OCI-LY7 (cell line): ENCODE results near the gene KIF1A.

Experiments used
- EZH2phosphoT487 ChIP-seq: fragments of 200-600 bp; sonication (generic); IDR thresholded peaks from 2 replicates; pipeline ENCODE4 v1.6.1; 2018; ENCODE audit warnings: low read depth, borderline replicate concordance, mild to moderate bottlenecking, mixed run types, antibody characterized with exemption, low read length, moderate library complexity, mixed read lengths
- TF ChIP-seq, protein P1 (sequence below): fragments of 200-600 bp; sonication (generic); conservative IDR thresholded peaks from 2 replicates; pipeline ENCODE4 v1.5.1; 2014; ENCODE audit warnings: mild to moderate bottlenecking, antibody characterized with exemption, low read length, moderate library complexity, mixed read lengths

DNA sequence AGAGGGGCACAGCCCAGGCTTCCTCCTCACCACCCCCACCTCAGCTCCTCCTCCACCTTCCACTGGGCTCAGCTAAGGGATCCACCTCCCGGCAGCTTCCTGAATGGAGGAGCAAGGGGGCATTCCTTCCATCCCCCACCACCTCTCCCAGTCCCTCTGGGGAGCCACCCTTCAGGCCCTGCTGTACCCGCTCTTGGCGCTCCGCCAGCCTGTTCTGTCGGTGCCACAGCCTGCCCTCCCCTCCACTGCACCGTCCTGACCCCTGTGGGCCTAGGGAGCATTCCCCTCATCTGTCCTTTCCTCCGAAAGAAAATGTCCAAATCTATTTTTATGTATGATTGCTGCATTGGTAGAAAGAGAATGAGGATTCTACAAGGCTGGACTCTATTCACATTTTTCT, 59.9 kb downstream of the KIF1A start:
- TF ChIP-seq, protein P1, sequence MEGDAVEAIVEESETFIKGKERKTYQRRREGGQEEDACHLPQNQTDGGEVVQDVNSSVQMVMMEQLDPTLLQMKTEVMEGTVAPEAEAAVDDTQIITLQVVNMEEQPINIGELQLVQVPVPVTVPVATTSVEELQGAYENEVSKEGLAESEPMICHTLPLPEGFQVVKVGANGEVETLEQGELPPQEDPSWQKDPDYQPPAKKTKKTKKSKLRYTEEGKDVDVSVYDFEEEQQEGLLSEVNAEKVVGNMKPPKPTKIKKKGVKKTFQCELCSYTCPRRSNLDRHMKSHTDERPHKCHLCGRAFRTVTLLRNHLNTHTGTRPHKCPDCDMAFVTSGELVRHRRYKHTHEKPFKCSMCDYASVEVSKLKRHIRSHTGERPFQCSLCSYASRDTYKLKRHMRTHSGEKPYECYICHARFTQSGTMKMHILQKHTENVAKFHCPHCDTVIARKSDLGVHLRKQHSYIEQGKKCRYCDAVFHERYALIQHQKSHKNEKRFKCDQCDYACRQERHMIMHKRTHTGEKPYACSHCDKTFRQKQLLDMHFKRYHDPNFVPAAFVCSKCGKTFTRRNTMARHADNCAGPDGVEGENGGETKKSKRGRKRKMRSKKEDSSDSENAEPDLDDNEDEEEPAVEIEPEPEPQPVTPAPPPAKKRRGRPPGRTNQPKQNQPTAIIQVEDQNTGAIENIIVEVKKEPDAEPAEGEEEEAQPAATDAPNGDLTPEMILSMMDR, result no peak
- no peak for TF ChIP-seq EZH2phosphoT487
